ENCODE results near the gene DISC1. TPM values are rescaled to one million over a fixed set of nuclear protein-coding genes. Genes with fewer than 3 reads are reported as not detected.

The DISC1 gene
- total RNA-seq, 4 donors from 2014 or later = 3.3 to 11.4 (median 4.2) TPM

DNA sequence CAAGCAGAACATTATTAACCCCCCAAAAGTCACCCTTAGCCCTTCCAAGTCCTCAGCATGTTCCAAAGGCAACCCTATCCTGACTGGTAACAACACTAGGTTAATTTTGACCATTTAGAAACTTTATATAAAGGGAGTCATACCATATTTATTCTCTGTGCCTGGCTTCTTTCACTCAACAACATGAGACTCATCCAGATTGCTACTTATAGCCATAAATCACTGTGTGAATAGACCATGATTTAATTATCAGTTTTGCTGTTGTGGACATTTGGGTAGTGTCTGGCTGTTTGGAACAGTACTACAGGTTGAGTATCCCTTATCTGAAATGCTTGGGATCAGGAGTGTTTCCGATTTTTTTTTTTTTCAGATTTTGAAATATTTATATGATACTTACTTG is 252.1 kb downstream of the DISC1 start:
- intact Hi-C loops (cut with DNase I) = no loop called here
- no peak overlapping the region for H3K27ac ChIP-seq
- no peak for TF ChIP-seq POLR2A (IDR thresholded peaks at IDR 0.05)
- TF ChIP-seq, protein P1, sequence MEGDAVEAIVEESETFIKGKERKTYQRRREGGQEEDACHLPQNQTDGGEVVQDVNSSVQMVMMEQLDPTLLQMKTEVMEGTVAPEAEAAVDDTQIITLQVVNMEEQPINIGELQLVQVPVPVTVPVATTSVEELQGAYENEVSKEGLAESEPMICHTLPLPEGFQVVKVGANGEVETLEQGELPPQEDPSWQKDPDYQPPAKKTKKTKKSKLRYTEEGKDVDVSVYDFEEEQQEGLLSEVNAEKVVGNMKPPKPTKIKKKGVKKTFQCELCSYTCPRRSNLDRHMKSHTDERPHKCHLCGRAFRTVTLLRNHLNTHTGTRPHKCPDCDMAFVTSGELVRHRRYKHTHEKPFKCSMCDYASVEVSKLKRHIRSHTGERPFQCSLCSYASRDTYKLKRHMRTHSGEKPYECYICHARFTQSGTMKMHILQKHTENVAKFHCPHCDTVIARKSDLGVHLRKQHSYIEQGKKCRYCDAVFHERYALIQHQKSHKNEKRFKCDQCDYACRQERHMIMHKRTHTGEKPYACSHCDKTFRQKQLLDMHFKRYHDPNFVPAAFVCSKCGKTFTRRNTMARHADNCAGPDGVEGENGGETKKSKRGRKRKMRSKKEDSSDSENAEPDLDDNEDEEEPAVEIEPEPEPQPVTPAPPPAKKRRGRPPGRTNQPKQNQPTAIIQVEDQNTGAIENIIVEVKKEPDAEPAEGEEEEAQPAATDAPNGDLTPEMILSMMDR (IDR thresholded peaks at IDR 0.05) = no peak
- no peak for DNase-seq
- peaks cover 0 to 9% (median 0%) of the 10 kb centered on the region in 3 donors for H3K4me1 ChIP-seq
- H3K9me3 ChIP-seq = peaks cover 0 to 11% (median 0%) of the 10 kb centered on the region in 3 donors
- H3K4me3 ChIP-seq = no peak overlapping the region
- peaks cover 0 to 11% (median 0%) of the 10 kb centered on the region in 3 donors for H3K36me3 ChIP-seq
- no peaks in the 10 kb centered on the region for H3K27me3 ChIP-seq
- WGBS, 2 donors = 100% methylated on average over 1 of the region's 1 CpG

DNA sequence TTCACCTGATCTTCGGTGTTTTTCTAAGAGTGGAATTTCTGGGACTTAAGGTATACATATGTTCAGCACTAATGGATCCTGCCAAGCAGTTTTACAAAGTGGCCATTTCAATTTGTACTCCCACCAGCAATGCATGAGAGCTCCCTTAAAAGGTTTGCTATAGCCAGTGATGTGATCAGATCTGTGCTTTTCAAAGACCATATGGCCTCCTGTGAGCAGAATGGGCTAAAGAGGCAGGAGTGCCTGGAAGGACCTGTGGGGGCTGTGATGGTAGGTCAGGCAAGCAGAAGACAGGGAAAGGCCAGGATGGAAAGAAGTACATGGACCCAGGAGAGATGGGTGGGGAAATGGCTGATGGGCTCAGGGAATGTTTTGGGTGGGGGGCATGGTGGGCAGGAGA is 252.7 kb downstream of the DISC1 start:
- intact Hi-C loops (cut with DNase I) = no loop called here
- TF ChIP-seq, protein P1 (IDR thresholded peaks at IDR 0.05) = no peak
- TF ChIP-seq POLR2A (IDR thresholded peaks at IDR 0.05) = no peak

DNA sequence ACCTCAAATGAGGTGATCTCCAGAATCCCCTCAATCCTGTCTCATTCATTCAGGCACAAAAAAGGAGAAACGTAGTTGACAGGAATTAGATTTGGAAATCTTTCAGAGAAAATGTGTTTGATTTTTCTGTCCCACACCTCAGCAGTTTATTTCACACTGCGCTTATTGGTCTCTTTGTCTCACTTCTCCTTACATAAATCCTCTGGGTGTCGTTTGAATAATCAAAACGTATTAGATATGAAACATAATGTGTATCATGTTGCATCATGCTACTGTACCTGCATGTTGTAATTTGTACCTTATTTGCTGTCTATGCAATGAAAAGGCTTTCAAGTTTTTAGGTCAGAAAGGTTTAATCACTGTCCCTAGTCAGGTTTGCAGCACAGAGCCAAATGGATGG is 255.7 kb downstream of the DISC1 start:
- TF ChIP-seq, protein P1 (IDR thresholded peaks at IDR 0.05) = no peak
- no peak for TF ChIP-seq POLR2A (IDR thresholded peaks at IDR 0.05)
- Histone ChIP-seq H3K27me3 (no peaks in the 10 kb centered on the region), H3K9me3 (no peaks in the 10 kb centered on the region), H3K27ac (no peak overlapping the region), H3K36me3 (no peaks in the 10 kb centered on the region), H3K4me3 (no peak overlapping the region), H3K4me1 (peaks cover 0 to 9% (median 0%) of the 10 kb centered on the region in 3 donors)
- WGBS, 2 donors = 50 to 56% methylated on average over 4 of the region's 4 CpGs
- intact Hi-C loops (cut with DNase I) = no loop called here
- no peak for DNase-seq

More for the DNA sequence above, 252.7 kb downstream of the DISC1 start:
- H3K27me3 ChIP-seq = no peaks in the 10 kb centered on the region
- peaks cover 0 to 11% (median 0%) of the 10 kb centered on the region in 3 donors for H3K9me3 ChIP-seq
- DNase-seq = no peak
- H3K4me1 ChIP-seq = peaks cover 0 to 9% (median 0%) of the 10 kb centered on the region in 3 donors
- H3K4me3 ChIP-seq = no peak overlapping the region
- peaks cover 0 to 11% (median 0%) of the 10 kb centered on the region in 3 donors for H3K36me3 ChIP-seq
- H3K27ac ChIP-seq = no peak overlapping the region
- WGBS, 2 donors = 82 to 90% methylated on average over 1 of the region's 1 CpG

DNA sequence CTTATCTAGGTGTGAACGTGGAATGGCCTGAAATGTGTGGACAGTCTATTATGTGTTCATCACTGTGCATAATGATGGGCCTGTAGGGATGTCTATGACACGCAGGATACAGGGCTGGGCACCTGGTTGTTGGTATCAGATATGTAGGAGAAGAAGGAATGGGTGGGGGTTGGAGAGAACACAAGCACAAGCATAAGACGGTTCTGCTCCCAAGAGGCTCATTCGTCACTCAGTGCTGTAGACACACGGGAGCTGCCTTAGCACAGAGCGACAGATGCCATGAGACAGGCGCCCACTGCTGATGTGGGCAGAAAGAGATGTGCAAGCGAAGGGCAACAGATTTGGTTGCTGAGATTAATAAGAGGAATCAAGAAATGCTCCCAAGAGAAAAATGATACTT is 256.2 kb downstream of the DISC1 start:
- peaks cover 0 to 9% (median 0%) of the 10 kb centered on the region in 3 donors for H3K4me1 ChIP-seq
- H3K27me3 ChIP-seq = no peaks in the 10 kb centered on the region
- TF ChIP-seq, protein P1 (IDR thresholded peaks at IDR 0.05) = no peak
- TF ChIP-seq POLR2A (IDR thresholded peaks at IDR 0.05) = no peak
- no peaks in the 10 kb centered on the region for H3K9me3 ChIP-seq
- no peak overlapping the region for H3K27ac ChIP-seq
- intact Hi-C loops (cut with DNase I) = no loop called here
- WGBS, 2 donors = 85 to 89% methylated on average over 8 of the region's 8 CpGs
- no peaks in the 10 kb centered on the region for H3K36me3 ChIP-seq
- no peak for DNase-seq
- H3K4me3 ChIP-seq = no peak overlapping the region

DNA sequence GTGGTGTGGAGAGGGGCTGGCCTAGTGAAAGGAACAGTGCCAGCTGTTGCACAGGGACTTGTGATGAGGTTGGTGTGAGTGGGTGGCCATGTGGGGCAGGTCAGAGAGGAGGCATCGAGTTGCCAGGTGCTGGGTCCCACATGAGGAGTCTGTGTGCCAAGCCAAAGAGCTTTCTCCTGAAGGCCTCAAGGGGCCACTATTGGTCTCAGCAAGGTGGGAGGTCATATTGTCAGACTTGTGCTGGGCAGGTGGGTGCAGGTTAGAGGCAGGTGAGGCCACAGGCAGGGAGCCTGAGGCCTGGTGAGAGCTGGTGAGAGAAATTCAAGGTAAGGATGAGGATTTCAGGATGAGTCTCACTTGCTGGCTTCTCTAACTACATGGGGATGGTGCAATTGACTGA is 256.8 kb downstream of the DISC1 start:
- Histone ChIP-seq H3K36me3 (no peaks in the 10 kb centered on the region), H3K27ac (no peak overlapping the region), H3K4me3 (no peak overlapping the region), H3K9me3 (no peaks in the 10 kb centered on the region), H3K4me1 (peaks cover 0 to 9% (median 0%) of the 10 kb centered on the region in 3 donors), H3K27me3 (no peaks in the 10 kb centered on the region)
- WGBS, 2 donors = 83 to 88% methylated on average over 1 of the region's 1 CpG
- TF ChIP-seq, protein P1 (IDR thresholded peaks at IDR 0.05) = no peak
- no peak for TF ChIP-seq POLR2A (IDR thresholded peaks at IDR 0.05)
- no peak for DNase-seq
- intact Hi-C loops (cut with DNase I) = no loop called here
